VCaP (cell line): ENCODE measurements around the gene KLC1.

Source experiments
- H3K27ac ChIP-seq: fragments of 450-650 bp; 2 replicates; pipeline ENCODE4 v1.5.1; 2017
- CTCF ChIP-seq: fragments of 450-650 bp; conservative IDR thresholded peaks from 2 replicates; pipeline ENCODE4 v1.5.1; 2017; ENCODE audit warnings: mild to moderate bottlenecking, moderate library complexity

KLC1 gene

GRCh38 chr14:103697603-103698379 is 68.8 kb downstream of the KLC1 start:
- TF ChIP-seq CTCF = no peak
- H3K27ac ChIP-seq = peak overlapping the region; percentile 85

GRCh38 chr14:103698380-103699260 is 69.6 kb downstream of the KLC1 start:
- peak overlapping the region; percentile 85 for H3K27ac ChIP-seq
- TF ChIP-seq CTCF = no peak

- TF ChIP-seq CTCF = no peak
- peak overlapping the region; percentile 85 for H3K27ac ChIP-seq
These were observed 70.2 kb downstream of the KLC1 start for GRCh38 chr14:103699261-103699661.

GRCh38 chr14:103699901-103700752 is 71.1 kb downstream of the KLC1 start:
- peak overlapping the region; percentile 85 for H3K27ac ChIP-seq
- no peak for TF ChIP-seq CTCF

- no peak for TF ChIP-seq CTCF
These were observed 71.9 kb downstream of the KLC1 start for GRCh38 chr14:103700753-103701490.

GRCh38 chr14:103702095-103702494 is 73.1 kb downstream of the KLC1 start:
- H3K27ac ChIP-seq = no peak overlapping the region
- TF ChIP-seq CTCF = no peak

More at GRCh38 chr14:103700753-103701490, 71.9 kb downstream of the KLC1 start:
- H3K27ac ChIP-seq = no peak overlapping the region
